HEK293 (cell line): ENCODE measurements around the gene DIRAS1.
A peak's percentile ranks its signal among the peaks of the same experiment; 100 is the strongest.

Source experiments
- KLF16 ChIP-seq: fragments of 450-650 bp; formaldehyde crosslinking; IDR thresholded peaks from 2 replicates; pipeline ENCODE4 v1.5.1; 2017; ENCODE audit warnings: missing biosample characterization, missing genetic modification characterization
- SETDB1 ChIP-seq: IDR thresholded peaks from one replicate; pipeline ENCODE4 v1.6.1; 2017; ENCODE audit warnings: mild to moderate bottlenecking, low read length, moderate library complexity, mixed read lengths; ENCODE audit not compliant: insufficient read length
- SP2 ChIP-seq: fragments of 450-650 bp; formaldehyde crosslinking; IDR thresholded peaks from 2 replicates; pipeline ENCODE4 v1.5.1; 2016; ENCODE audit warnings: missing biosample characterization, missing genetic modification characterization
- SP7 ChIP-seq: fragments of 450-650 bp; formaldehyde crosslinking; IDR thresholded peaks from 2 replicates; pipeline ENCODE4 v1.5.1; 2016; ENCODE audit warnings: missing biosample characterization, missing genetic modification characterization
- TCF7L2 ChIP-seq: IDR thresholded peaks from 2 replicates; pipeline ENCODE4 v1.6.1; 2011; ENCODE audit warnings: low read depth, mild to moderate bottlenecking, inconsistent platforms, low read length, moderate library complexity, borderline replicate concordance
- ZBTB1 ChIP-seq: fragments of 450-650 bp; formaldehyde crosslinking; IDR thresholded peaks from 2 replicates; pipeline ENCODE4 v1.5.1; 2016; ENCODE audit warnings: missing biosample characterization, missing genetic modification characterization
- ZBTB49 ChIP-seq: fragments of 450-650 bp; formaldehyde crosslinking; IDR thresholded peaks from 2 replicates; pipeline ENCODE4 v1.5.1; 2016; ENCODE audit warnings: missing biosample characterization, missing genetic modification characterization, low read depth
- ZBTB8A ChIP-seq: fragments of 450-650 bp; formaldehyde crosslinking; IDR thresholded peaks from 2 replicates; pipeline ENCODE4 v1.5.1; 2016; ENCODE audit warnings: missing biosample characterization, missing genetic modification characterization
- ZNF114 ChIP-seq: fragments of 450-650 bp; formaldehyde crosslinking; IDR thresholded peaks from 2 replicates; pipeline ENCODE4 v1.5.0; 2017; ENCODE audit warnings: missing biosample characterization, missing genetic modification characterization
- ZNF138 ChIP-seq: fragments of 450-650 bp; formaldehyde crosslinking; IDR thresholded peaks from 2 replicates; pipeline ENCODE4 v1.5.1; 2016; ENCODE audit warnings: missing biosample characterization, missing genetic modification characterization, borderline replicate concordance
- ZNF280D ChIP-seq: fragments of 450-650 bp; formaldehyde crosslinking; IDR thresholded peaks from 2 replicates; pipeline ENCODE4 v1.5.1; 2016; ENCODE audit warnings: missing biosample characterization, missing genetic modification characterization
- ZNF404 ChIP-seq: fragments of 450-650 bp; formaldehyde crosslinking; IDR thresholded peaks from 2 replicates; pipeline ENCODE4 v1.5.1; 2017; ENCODE audit warnings: missing biosample characterization, missing genetic modification characterization
- ZNF416 ChIP-seq: fragments of 450-650 bp; formaldehyde crosslinking; IDR thresholded peaks from 2 replicates; pipeline ENCODE4 v1.5.1; 2016; ENCODE audit warnings: missing biosample characterization, missing genetic modification characterization
- ZNF510 ChIP-seq: fragments of 450-650 bp; formaldehyde crosslinking; IDR thresholded peaks from 2 replicates; pipeline ENCODE4 v1.5.1; 2018; ENCODE audit warnings: mild to moderate bottlenecking, missing genetic modification characterization, missing biosample characterization; ENCODE audit not compliant: insufficient replicate concordance
- ZNF585B ChIP-seq: fragments of 450-650 bp; formaldehyde crosslinking; IDR thresholded peaks from 2 replicates; pipeline ENCODE4 v1.5.1; 2016; ENCODE audit warnings: missing biosample characterization, missing genetic modification characterization
- ZNF623 ChIP-seq: fragments of 450-650 bp; formaldehyde crosslinking; IDR thresholded peaks from 2 replicates; pipeline ENCODE4 v1.5.1; 2016; ENCODE audit warnings: missing biosample characterization, missing genetic modification characterization
- ZNF629 ChIP-seq: fragments of 450-650 bp; formaldehyde crosslinking; IDR thresholded peaks from 2 replicates; pipeline ENCODE4 v1.5.1; 2017; ENCODE audit warnings: missing biosample characterization, missing genetic modification characterization
- ZNF830 ChIP-seq: fragments of 450-650 bp; IDR thresholded peaks from 2 replicates; pipeline ENCODE4 v1.5.0; 2018; ENCODE audit warnings: missing biosample characterization, missing genetic modification characterization, low read depth, mild to moderate bottlenecking, moderate library complexity
- ZXDB ChIP-seq: fragments of 450-650 bp; formaldehyde crosslinking; IDR thresholded peaks from 2 replicates; pipeline ENCODE4 v1.5.1; 2016; ENCODE audit warnings: missing biosample characterization, missing genetic modification characterization
- TF ChIP-seq, protein P1 (sequence below): fragments of 450-650 bp; formaldehyde crosslinking; conservative IDR thresholded peaks from 2 replicates; pipeline ENCODE4 v1.5.1; 2016; ENCODE audit warnings: low read depth, missing biosample characterization, missing genetic modification characterization
- TF ChIP-seq, protein P2 (sequence below): fragments of 450-650 bp; formaldehyde crosslinking; IDR thresholded peaks from 2 replicates; pipeline ENCODE4 v1.5.1; 2016; ENCODE audit warnings: missing biosample characterization, missing genetic modification characterization
- TF ChIP-seq, protein P3 (sequence below): fragments of 450-650 bp; formaldehyde crosslinking; IDR thresholded peaks from 2 replicates; pipeline ENCODE4 v1.5.1; 2016; ENCODE audit warnings: missing biosample characterization, missing genetic modification characterization
- TF ChIP-seq, protein P4 (sequence below): fragments of 450-650 bp; formaldehyde crosslinking; optimal IDR thresholded peaks from 2 replicates; pipeline ENCODE3; 2016; ENCODE audit warnings: missing biosample characterization, mild to moderate bottlenecking, missing genetic modification characterization

Gene DIRAS1

DNA sequence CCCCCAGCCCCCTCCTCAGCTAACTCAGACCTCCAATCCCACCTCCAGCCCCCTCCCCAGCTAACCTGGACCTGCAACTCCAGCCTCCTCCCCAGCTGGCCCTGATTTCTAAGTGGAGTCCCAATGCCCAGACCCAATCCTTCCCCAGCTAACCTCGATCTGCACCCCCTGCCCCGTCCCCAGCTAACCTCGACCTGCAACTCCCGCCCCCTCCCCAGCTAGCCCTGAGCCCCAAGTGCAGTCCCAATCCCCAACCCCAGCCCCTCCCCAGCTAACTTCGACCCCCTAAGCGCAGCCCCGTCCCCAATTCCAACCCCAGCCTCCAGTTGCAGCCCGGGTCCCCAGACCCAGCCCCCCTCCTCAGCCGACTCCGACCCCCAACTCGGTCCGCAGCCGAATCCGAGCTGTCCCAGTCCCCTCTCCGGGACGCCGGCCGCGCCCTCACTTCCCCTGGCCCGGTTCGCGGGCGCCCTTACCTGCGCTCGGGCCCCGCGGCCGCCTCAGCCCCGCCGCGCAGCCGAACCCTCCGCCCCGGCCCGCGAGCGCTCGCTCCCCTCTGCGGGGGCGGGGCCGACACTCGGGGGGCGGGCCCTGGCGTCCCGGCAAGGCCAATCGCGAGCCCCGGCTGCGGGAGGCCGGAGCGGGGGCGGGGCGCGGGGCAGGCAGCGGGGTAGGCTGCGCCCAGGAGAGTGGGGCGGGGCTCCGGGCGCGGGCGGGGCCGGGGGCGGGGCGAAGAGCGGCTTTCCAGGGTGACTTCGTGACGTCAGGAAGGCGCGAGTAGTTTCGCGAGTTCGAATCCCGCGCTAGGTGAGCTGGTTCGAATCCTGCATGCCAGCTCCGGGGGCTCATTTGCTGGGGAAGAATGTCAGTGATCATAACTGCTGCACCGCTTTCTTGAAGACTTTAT is 18.7 kb downstream of the DIRAS1 start, which contains the start of gene GNG7 (continued):
- TF ChIP-seq ZBTB8A (tag by site-specific recombination) = peak; percentile 67
- peak; percentile 99 for TF ChIP-seq ZNF629 (tag by site-specific recombination)
- TF ChIP-seq ZNF510 (tag by site-specific recombination) = no peak
- no peak for TF ChIP-seq ZNF280D (tag by site-specific recombination)
- no peak for TF ChIP-seq ZNF830 (tag by site-specific recombination)
- TF ChIP-seq ZBTB49 (tag by site-specific recombination) = no peak
- TF ChIP-seq ZBTB1 = no peak
- no peak for TF ChIP-seq ZNF623 (tag by site-specific recombination)
- TF ChIP-seq KLF16 = peak; percentile 19; the same call in 1 of the 2 replicates
- TF ChIP-seq ZNF404 = no peak
- TF ChIP-seq SP7 (tag by site-specific recombination) = peak; percentile 51
- no peak for TF ChIP-seq ZNF138 (tag by site-specific recombination)
- TF ChIP-seq, protein P1, sequence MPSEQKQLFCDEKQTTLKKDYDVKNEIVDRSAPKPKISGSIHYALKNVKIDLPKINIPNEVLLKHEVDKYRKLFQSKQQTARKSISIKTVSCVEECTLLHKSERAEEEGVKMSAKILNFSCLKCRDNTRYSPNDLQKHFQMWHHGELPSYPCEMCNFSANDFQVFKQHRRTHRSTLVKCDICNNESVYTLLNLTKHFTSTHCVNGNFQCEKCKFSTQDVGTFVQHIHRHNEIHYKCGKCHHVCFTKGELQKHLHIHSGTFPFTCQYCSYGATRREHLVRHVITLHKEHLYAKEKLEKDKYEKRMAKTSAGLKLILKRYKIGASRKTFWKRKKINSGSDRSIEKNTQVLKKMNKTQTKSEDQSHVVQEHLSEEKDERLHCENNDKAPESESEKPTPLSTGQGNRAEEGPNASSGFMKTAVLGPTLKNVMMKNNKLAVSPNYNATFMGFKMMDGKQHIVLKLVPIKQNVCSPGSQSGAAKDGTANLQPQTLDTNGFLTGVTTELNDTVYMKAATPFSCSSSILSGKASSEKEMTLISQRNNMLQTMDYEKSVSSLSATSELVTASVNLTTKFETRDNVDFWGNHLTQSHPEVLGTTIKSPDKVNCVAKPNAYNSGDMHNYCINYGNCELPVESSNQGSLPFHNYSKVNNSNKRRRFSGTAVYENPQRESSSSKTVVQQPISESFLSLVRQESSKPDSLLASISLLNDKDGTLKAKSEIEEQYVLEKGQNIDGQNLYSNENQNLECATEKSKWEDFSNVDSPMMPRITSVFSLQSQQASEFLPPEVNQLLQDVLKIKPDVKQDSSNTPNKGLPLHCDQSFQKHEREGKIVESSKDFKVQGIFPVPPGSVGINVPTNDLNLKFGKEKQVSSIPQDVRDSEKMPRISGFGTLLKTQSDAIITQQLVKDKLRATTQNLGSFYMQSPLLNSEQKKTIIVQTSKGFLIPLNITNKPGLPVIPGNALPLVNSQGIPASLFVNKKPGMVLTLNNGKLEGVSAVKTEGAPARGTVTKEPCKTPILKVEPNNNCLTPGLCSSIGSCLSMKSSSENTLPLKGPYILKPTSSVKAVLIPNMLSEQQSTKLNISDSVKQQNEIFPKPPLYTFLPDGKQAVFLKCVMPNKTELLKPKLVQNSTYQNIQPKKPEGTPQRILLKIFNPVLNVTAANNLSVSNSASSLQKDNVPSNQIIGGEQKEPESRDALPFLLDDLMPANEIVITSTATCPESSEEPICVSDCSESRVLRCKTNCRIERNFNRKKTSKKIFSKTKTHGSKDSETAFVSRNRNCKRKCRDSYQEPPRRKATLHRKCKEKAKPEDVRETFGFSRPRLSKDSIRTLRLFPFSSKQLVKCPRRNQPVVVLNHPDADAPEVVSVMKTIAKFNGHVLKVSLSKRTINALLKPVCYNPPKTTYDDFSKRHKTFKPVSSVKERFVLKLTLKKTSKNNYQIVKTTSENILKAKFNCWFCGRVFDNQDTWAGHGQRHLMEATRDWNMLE (tag by site-specific recombination) = peak; percentile 30; the same call in 1 of the 2 replicates
- TF ChIP-seq, protein P2, sequence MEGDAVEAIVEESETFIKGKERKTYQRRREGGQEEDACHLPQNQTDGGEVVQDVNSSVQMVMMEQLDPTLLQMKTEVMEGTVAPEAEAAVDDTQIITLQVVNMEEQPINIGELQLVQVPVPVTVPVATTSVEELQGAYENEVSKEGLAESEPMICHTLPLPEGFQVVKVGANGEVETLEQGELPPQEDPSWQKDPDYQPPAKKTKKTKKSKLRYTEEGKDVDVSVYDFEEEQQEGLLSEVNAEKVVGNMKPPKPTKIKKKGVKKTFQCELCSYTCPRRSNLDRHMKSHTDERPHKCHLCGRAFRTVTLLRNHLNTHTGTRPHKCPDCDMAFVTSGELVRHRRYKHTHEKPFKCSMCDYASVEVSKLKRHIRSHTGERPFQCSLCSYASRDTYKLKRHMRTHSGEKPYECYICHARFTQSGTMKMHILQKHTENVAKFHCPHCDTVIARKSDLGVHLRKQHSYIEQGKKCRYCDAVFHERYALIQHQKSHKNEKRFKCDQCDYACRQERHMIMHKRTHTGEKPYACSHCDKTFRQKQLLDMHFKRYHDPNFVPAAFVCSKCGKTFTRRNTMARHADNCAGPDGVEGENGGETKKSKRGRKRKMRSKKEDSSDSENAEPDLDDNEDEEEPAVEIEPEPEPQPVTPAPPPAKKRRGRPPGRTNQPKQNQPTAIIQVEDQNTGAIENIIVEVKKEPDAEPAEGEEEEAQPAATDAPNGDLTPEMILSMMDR (tag by site-specific recombination) = no peak
- TF ChIP-seq, protein P3, sequence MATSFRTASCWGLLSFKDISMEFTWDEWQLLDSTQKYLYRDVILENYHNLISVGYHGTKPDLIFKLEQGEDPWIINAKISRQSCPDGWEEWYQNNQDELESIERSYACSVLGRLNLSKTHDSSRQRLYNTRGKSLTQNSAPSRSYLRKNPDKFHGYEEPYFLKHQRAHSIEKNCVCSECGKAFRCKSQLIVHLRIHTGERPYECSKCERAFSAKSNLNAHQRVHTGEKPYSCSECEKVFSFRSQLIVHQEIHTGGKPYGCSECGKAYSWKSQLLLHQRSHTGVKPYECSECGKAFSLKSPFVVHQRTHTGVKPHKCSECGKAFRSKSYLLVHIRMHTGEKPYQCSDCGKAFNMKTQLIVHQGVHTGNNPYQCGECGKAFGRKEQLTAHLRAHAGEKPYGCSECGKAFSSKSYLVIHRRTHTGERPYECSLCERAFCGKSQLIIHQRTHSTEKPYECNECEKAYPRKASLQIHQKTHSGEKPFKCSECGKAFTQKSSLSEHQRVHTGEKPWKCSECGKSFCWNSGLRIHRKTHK = no peak
- no peak for TF ChIP-seq ZNF585B (tag by site-specific recombination)
- 0 out of 2 replicates have a peak, but pooled peaks have one; percentile 27 for TF ChIP-seq ZXDB
- no peak for TF ChIP-seq ZNF416 (tag by site-specific recombination)
- no peak for TF ChIP-seq TCF7L2
- TF ChIP-seq, protein P4, sequence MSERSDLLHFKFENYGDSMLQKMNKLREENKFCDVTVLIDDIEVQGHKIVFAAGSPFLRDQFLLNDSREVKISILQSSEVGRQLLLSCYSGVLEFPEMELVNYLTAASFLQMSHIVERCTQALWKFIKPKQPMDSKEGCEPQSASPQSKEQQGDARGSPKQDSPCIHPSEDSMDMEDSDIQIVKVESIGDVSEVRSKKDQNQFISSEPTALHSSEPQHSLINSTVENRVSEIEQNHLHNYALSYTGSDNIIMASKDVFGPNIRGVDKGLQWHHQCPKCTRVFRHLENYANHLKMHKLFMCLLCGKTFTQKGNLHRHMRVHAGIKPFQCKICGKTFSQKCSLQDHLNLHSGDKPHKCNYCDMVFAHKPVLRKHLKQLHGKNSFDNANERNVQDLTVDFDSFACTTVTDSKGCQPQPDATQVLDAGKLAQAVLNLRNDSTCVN (tag by site-specific recombination) = peak; percentile 17
- no peak for TF ChIP-seq ZNF114 (tag by site-specific recombination)
- TF ChIP-seq SP2 (tag by site-specific recombination) = peak; percentile 38
- TF ChIP-seq SETDB1 = no peak
